Measurements from ENCODE around the gene CHST11. TPM values are rescaled to one million over a fixed set of nuclear protein-coding genes. Genes with fewer than 3 reads are reported as not detected.

Gene CHST11
- polyA plus RNA-seq, 1 donor (not counting 4 experiments of a cell fraction or from before 2014, with no cell fraction given), result 11.9 TPM

DNA sequence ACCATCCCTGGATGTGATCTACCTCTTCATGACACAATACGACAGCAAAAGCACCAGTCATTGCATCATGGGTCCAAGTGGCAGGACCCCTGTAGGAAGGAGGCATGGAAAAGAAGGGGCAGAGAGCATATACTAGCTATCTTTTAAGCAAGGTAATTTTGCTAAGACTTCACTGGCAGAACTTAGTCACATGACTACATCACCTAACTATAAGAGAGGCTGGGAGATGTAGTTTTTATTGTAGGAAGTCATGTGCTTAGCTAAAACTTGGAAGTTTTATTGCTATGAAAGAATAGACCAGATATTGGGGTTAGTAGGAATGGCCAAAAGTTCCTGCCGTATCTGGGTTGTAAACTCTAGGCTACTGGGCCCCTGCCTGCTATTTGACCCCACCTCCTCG lies 18.6 kb upstream of the CHST11 start:
- H3K9me3 ChIP-seq (ENCODE audit: control insufficient read depth, low read depth, low read length), result no peaks in the 10 kb centered on the region
- H3K4me1 ChIP-seq (ENCODE audit: control insufficient read depth, extremely low read depth, insufficient read depth, low read length), result no peaks in the 10 kb centered on the region
- no peak overlapping the region for H3K4me3 ChIP-seq (ENCODE audit: control insufficient read depth in 2 of 3, extremely low read depth in 1 of 3, insufficient read depth in 2 of 3, low read depth in 1 of 3, low read length in 3 of 3)
- no peak for FAIRE-seq
- peaks cover 12% of the 10 kb centered on the region for H3K27me3 ChIP-seq (ENCODE audit: control insufficient read depth, extremely low read depth, insufficient read depth, low read length)
- no peak overlapping the region for H3K27ac ChIP-seq (ENCODE audit: control insufficient read depth, insufficient read depth, low read length)
- no peak overlapping the region for H2AFZ ChIP-seq (ENCODE audit: control insufficient read depth, low read length)
- TF ChIP-seq, protein P1, sequence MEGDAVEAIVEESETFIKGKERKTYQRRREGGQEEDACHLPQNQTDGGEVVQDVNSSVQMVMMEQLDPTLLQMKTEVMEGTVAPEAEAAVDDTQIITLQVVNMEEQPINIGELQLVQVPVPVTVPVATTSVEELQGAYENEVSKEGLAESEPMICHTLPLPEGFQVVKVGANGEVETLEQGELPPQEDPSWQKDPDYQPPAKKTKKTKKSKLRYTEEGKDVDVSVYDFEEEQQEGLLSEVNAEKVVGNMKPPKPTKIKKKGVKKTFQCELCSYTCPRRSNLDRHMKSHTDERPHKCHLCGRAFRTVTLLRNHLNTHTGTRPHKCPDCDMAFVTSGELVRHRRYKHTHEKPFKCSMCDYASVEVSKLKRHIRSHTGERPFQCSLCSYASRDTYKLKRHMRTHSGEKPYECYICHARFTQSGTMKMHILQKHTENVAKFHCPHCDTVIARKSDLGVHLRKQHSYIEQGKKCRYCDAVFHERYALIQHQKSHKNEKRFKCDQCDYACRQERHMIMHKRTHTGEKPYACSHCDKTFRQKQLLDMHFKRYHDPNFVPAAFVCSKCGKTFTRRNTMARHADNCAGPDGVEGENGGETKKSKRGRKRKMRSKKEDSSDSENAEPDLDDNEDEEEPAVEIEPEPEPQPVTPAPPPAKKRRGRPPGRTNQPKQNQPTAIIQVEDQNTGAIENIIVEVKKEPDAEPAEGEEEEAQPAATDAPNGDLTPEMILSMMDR (optimal IDR thresholded peaks at IDR 0.05 in 1 of 3, IDR thresholded peaks at IDR 0.05 in 1 of 3, conservative IDR thresholded peaks at IDR 0.05 in 1 of 3; ENCODE audit: extremely low read depth in 1 of 3, insufficient read depth in 2 of 3, low read length in 3 of 3), result no peak
- no peak for TF ChIP-seq EZH2 (IDR thresholded peaks at IDR 0.05; ENCODE audit: low read length)
- H3K4me2 ChIP-seq (ENCODE audit: control insufficient read depth, extremely low read depth, insufficient read depth, low read depth, low read length), result no peak overlapping the region
- no peak for DNase-seq (ENCODE audit: low read depth, low spot score)
- dilution Hi-C loops (cut with MboI; ENCODE audit: extremely low pct_ligation_motif_present, low sequenced_read_pairs), result no loop called here
- no peaks in the 10 kb centered on the region for H3K9me1 ChIP-seq (ENCODE audit: control insufficient read depth, extremely low read depth, insufficient read depth, low read length)
- H3K9ac ChIP-seq (ENCODE audit: control insufficient read depth, extremely low read depth, insufficient read depth, low read length), result no peak overlapping the region
- H4K20me1 ChIP-seq (ENCODE audit: control insufficient read depth, extremely low read depth, insufficient read depth, low read length), result no peaks in the 10 kb centered on the region
- H3K36me3 ChIP-seq (ENCODE audit: control insufficient read depth in 2 of 2, extremely low read depth in 1 of 2, insufficient read depth in 2 of 2, low read length in 2 of 2), result no peaks in the 10 kb centered on the region
- H3K79me2 ChIP-seq (ENCODE audit: control insufficient read depth, insufficient read depth, low read length), result no peaks in the 10 kb centered on the region

DNA sequence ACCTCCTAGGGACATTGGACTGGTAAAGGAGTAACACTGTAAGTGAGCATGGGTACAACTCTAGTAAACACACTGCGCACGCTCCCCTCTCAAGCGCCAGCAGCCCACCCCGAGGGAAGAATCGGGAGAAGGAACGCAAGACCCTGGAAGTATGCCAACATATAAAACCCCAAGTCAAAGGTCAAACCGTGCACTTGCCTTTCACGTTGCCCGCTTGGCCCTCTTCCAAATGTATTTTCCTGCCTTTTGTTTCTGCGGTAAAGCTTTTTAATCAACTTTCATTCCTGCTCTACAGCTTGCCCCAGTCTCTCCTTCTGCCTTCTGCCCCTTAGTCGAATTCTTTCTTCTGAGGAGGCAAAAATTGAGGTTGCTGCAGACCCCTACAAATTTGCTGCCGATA lies 17.6 kb upstream of the CHST11 start:
- H3K4me3 ChIP-seq (ENCODE audit: control insufficient read depth in 2 of 3, extremely low read depth in 1 of 3, insufficient read depth in 2 of 3, low read depth in 1 of 3, low read length in 3 of 3), result no peak overlapping the region
- H3K4me1 ChIP-seq (ENCODE audit: control insufficient read depth, extremely low read depth, insufficient read depth, low read length), result no peaks in the 10 kb centered on the region
- FAIRE-seq (no peak), DNase-seq (ENCODE audit: low read depth, low spot score) (no peak)
- H3K79me2 ChIP-seq (ENCODE audit: control insufficient read depth, insufficient read depth, low read length), result no peaks in the 10 kb centered on the region
- no peak overlapping the region for H3K27ac ChIP-seq (ENCODE audit: control insufficient read depth, insufficient read depth, low read length)
- no peak overlapping the region for H2AFZ ChIP-seq (ENCODE audit: control insufficient read depth, low read length)
- H3K27me3 ChIP-seq (ENCODE audit: control insufficient read depth, extremely low read depth, insufficient read depth, low read length), result peaks cover 15% of the 10 kb centered on the region
- no peak overlapping the region for H3K4me2 ChIP-seq (ENCODE audit: control insufficient read depth, extremely low read depth, insufficient read depth, low read depth, low read length)
- dilution Hi-C loops (cut with MboI; ENCODE audit: extremely low pct_ligation_motif_present, low sequenced_read_pairs), result no loop called here
- no peaks in the 10 kb centered on the region for H3K36me3 ChIP-seq (ENCODE audit: control insufficient read depth in 2 of 2, extremely low read depth in 1 of 2, insufficient read depth in 2 of 2, low read length in 2 of 2)
- no peaks in the 10 kb centered on the region for H3K9me3 ChIP-seq (ENCODE audit: control insufficient read depth, low read depth, low read length)
- H3K9me1 ChIP-seq (ENCODE audit: control insufficient read depth, extremely low read depth, insufficient read depth, low read length), result no peaks in the 10 kb centered on the region
- TF ChIP-seq, protein P1 (optimal IDR thresholded peaks at IDR 0.05 in 1 of 3, IDR thresholded peaks at IDR 0.05 in 1 of 3, conservative IDR thresholded peaks at IDR 0.05 in 1 of 3; ENCODE audit: extremely low read depth in 1 of 3, insufficient read depth in 2 of 3, low read length in 3 of 3), result no peak
- no peak for TF ChIP-seq EZH2 (IDR thresholded peaks at IDR 0.05; ENCODE audit: low read length)
- no peak overlapping the region for H3K9ac ChIP-seq (ENCODE audit: control insufficient read depth, extremely low read depth, insufficient read depth, low read length)
- no peaks in the 10 kb centered on the region for H4K20me1 ChIP-seq (ENCODE audit: control insufficient read depth, extremely low read depth, insufficient read depth, low read length)
